Natural killer cell treated with Interleukin-12 subunit alpha and Interleukin-12 subunit beta and Interleukin-15 and Interleukin-18, amount 100 ng/mL, for 72 hours (primary cell): ENCODE results near the gene LAIR1. TPM values are rescaled to one million over a fixed set of nuclear protein-coding genes. Genes with fewer than 3 reads are reported as not detected.

ENCODE experiments used
- ATAC-seq, 2 donors: fragments of 150-1000 bp; cut with Tn5 transposase in 1 of 2; sonication (Bioruptor Pico), chemical (Tn5 transposase) in 1 of 2; 2 replicates each; pipeline ENCODE4 v1.10.0; 2021
- DNase-seq: peaks from one replicate; pipeline ENCODE4 v3.0.0; 2022; ENCODE audit warnings: low spot score
- H3K27ac Mint-ChIP-seq, 2 donors: 1 replicate in 1 of 2; 2 replicates in 1 of 2; pipeline ENCODE4 v1.8.0; 2022; ENCODE audit warnings: mixed read lengths in 2 of 2, mild to moderate bottlenecking in 1 of 2, moderate library complexity in 1 of 2
- H3K27me3 Mint-ChIP-seq, 2 donors: 1 replicate in 1 of 2; 2 replicates in 1 of 2; pipeline ENCODE4 v1.8.0; 2022; ENCODE audit warnings: mixed read lengths in 2 of 2
- H3K36me3 Mint-ChIP-seq: one replicate; pipeline ENCODE4 v1.8.0; 2022; ENCODE audit warnings: mixed read lengths
- H3K4me1 Mint-ChIP-seq, 2 donors: 1 replicate in 1 of 2; 2 replicates in 1 of 2; pipeline ENCODE4 v1.8.0; 2022; ENCODE audit warnings: low read depth in 2 of 2, mixed read lengths in 2 of 2, mild to moderate bottlenecking in 1 of 2
- H3K4me3 Mint-ChIP-seq: one replicate; pipeline ENCODE4 v1.8.0; 2022; ENCODE audit warnings: mixed read lengths
- H3K9me3 Mint-ChIP-seq: 2 replicates; pipeline ENCODE4 v1.8.0; 2022; ENCODE audit warnings: mixed read lengths
- total RNA-seq, 2 donors: library from RNA; stranded (reverse); gene quantifications; one replicate each; pipeline ENCODE4 v1.2.3, GENCODE V29; 2022

LAIR1 gene
- total RNA-seq, 2 donors from 2014 or later, result 40.5 to 60.2 TPM

- H3K9me3 Mint-ChIP-seq, result no peaks in the 10 kb centered on the region
- peak in 1 of 2 donors; percentile 33 for ATAC-seq
- H3K4me1 Mint-ChIP-seq, result no peaks in the 10 kb centered on the region
These were observed 52.0 kb downstream of the LAIR1 start, which contains the start of gene LILRA5 for GRCh38 chr19:54312436-54313377. TSS of gene LILRA5 (minus strand) at chr19:54313166. CDS start at chr19:54313019, 147 bp downstream.

GRCh38 chr19:54312011-54312410 is 52.7 kb downstream of the LAIR1 start:
- ATAC-seq, result no peak
- Mint-ChIP-seq H3K36me3 (no peaks in the 10 kb centered on the region), H3K27me3 (peaks cover 19 to 27% of the 10 kb centered on the region in 2 donors), H3K4me3 (no peak overlapping the region), H3K9me3 (no peaks in the 10 kb centered on the region), H3K27ac (no peak overlapping the region), H3K4me1 (no peaks in the 10 kb centered on the region)
- no peak for DNase-seq

More at GRCh38 chr19:54312436-54313377, 52.0 kb downstream of the LAIR1 start, which contains the start of gene LILRA5:
- H3K27ac Mint-ChIP-seq, result no peak within 1 kb of the TSS
- H3K36me3 Mint-ChIP-seq, result no peaks in the 10 kb centered on the region
- H3K4me3 Mint-ChIP-seq, result no peak within 1 kb of the TSS
- no peak for DNase-seq
- peaks cover 18 to 30% of the 10 kb centered on the region in 2 donors for H3K27me3 Mint-ChIP-seq

- Mint-ChIP-seq H3K4me1 (no peaks in the 10 kb centered on the region), H3K4me3 (no peak overlapping the region), H3K9me3 (no peaks in the 10 kb centered on the region), H3K36me3 (no peaks in the 10 kb centered on the region), H3K27ac (no peak overlapping the region), H3K27me3 (peaks cover 24 to 29% of the 10 kb centered on the region in 2 donors)
- DNase-seq (no peak), ATAC-seq (no peak)
These were observed 53.2 kb downstream of the LAIR1 start for GRCh38 chr19:54311486-54311885.

GRCh38 chr19:54310543-54310942 is 54.2 kb downstream of the LAIR1 start:
- H3K36me3 Mint-ChIP-seq, result no peaks in the 10 kb centered on the region
- no peak overlapping the region for H3K27ac Mint-ChIP-seq
- H3K9me3 Mint-ChIP-seq, result no peaks in the 10 kb centered on the region
- H3K4me3 Mint-ChIP-seq, result no peak overlapping the region
- ATAC-seq, result peak in 1 of 2 donors; percentile 28
- peaks cover 25% of the 10 kb centered on the region in 2 donors for H3K27me3 Mint-ChIP-seq
- no peaks in the 10 kb centered on the region for H3K4me1 Mint-ChIP-seq
- DNase-seq, result no peak

- Mint-ChIP-seq H3K9me3 (peaks cover 3% of the 10 kb centered on the region), H3K4me3 (no peak overlapping the region), H3K36me3 (no peaks in the 10 kb centered on the region), H3K27ac (no peak overlapping the region), H3K4me1 (peaks cover 3 to 4% of the 10 kb centered on the region in 2 donors), H3K27me3 (peaks cover 28 to 30% of the 10 kb centered on the region in 2 donors)
- DNase-seq (no peak), ATAC-seq (no peak)
These were observed 54.9 kb downstream of the LAIR1 start for GRCh38 chr19:54309811-54310210.

- Mint-ChIP-seq H3K27me3 (peaks cover 13 to 28% of the 10 kb centered on the region in 2 donors), H3K4me3 (no peak overlapping the region), H3K4me1 (peaks cover 6 to 13% of the 10 kb centered on the region in 2 donors), H3K36me3 (no peaks in the 10 kb centered on the region), H3K27ac (no peak overlapping the region), H3K9me3 (peaks cover 4% of the 10 kb centered on the region)
- DNase-seq (no peak), ATAC-seq (no peak)
These were observed 57.2 kb downstream of the LAIR1 start for GRCh38 chr19:54307389-54308020.

GRCh38 chr19:54305141-54305540 is 59.6 kb downstream of the LAIR1 start:
- H3K27me3 Mint-ChIP-seq, result peaks cover 17 to 23% of the 10 kb centered on the region in 2 donors
- peak overlapping the region; percentile 3 for H3K4me3 Mint-ChIP-seq
- peaks cover 4% of the 10 kb centered on the region for H3K9me3 Mint-ChIP-seq
- DNase-seq (no peak), ATAC-seq (no peak)
- no peaks in the 10 kb centered on the region for H3K36me3 Mint-ChIP-seq
- peaks cover 6 to 13% of the 10 kb centered on the region in 2 donors for H3K4me1 Mint-ChIP-seq
- H3K27ac Mint-ChIP-seq, result peak overlapping the region in 1 of 2 donors; percentile 30

- H3K36me3 Mint-ChIP-seq, result no peaks in the 10 kb centered on the region
- no peak overlapping the region for H3K4me3 Mint-ChIP-seq
- no peak overlapping the region for H3K27ac Mint-ChIP-seq
- ATAC-seq (no peak), DNase-seq (no peak)
- H3K9me3 Mint-ChIP-seq, result peaks cover 4% of the 10 kb centered on the region
- H3K27me3 Mint-ChIP-seq, result peaks cover 18 to 22% of the 10 kb centered on the region in 2 donors
- H3K4me1 Mint-ChIP-seq, result peaks cover 6 to 13% of the 10 kb centered on the region in 2 donors
These were observed 62.5 kb downstream of the LAIR1 start for GRCh38 chr19:54302257-54302656.

Other genes starting within 250 kb of the LAIR1 start
- 10 to 100 TPM; 48.3 to 51.7 TPM for gene TFPT, start 249.3 kb downstream of the LAIR1 start, total RNA-seq
- gene PRPF31, start 249.2 kb downstream of the LAIR1 start, total RNA-seq, result 100 to 1,000 TPM in 1 of 2 donors, 10 to 100 TPM in 1; 89.5 to 110 TPM
- 10 to 100 TPM; 59.8 to 73.8 TPM for gene CNOT3, start 227.2 kb downstream of the LAIR1 start, total RNA-seq
- gene LENG1, start 205.2 kb downstream of the LAIR1 start, total RNA-seq, result 1 to 10 TPM; 5.0 to 7.5 TPM
- gene TMC4, start 191.8 kb downstream of the LAIR1 start, total RNA-seq, result 1 to 10 TPM in 1 of 2 donors, not detected in 1; 1.2 TPM
- 10 to 100 TPM; 24.2 to 56.5 TPM for gene MBOAT7, start 175.4 kb downstream of the LAIR1 start, total RNA-seq
- gene TSEN34, start 173.6 kb downstream of the LAIR1 start, total RNA-seq, result 10 to 100 TPM; 15.5 to 26.2 TPM
- gene RPS9, start 164.1 kb downstream of the LAIR1 start, total RNA-seq, result 1,000 to 10,000 TPM in 1 of 2 donors, 100 to 1,000 TPM in 1; 774 to 1,402 TPM
- gene LILRB3, start 141.9 kb downstream of the LAIR1 start, total RNA-seq, result under 1 TPM; 0.43 to 0.47 TPM
- gene LILRA6, start 122.1 kb downstream of the LAIR1 start, total RNA-seq, result under 1 TPM in 1 of 2 donors, not detected in 1; 0.47 TPM
- not detected for gene LILRB5, start 107.7 kb downstream of the LAIR1 start, total RNA-seq
- 1 to 10 TPM in 1 of 2 donors, not detected in 1; 1.5 TPM for gene LILRB2, start 83.8 kb downstream of the LAIR1 start, total RNA-seq
- not detected for gene LILRA5, start 51.8 kb downstream of the LAIR1 start, total RNA-seq
- not detected for gene LILRA4, start 25.8 kb downstream of the LAIR1 start, total RNA-seq
- under 1 TPM; 0.31 to 0.73 TPM for gene TTYH1, start 50.5 kb upstream of the LAIR1 start, total RNA-seq
- gene LENG8, start 84.3 kb upstream of the LAIR1 start, total RNA-seq, result 100 to 1,000 TPM; 205 to 292 TPM
- 1 to 10 TPM; 6.0 to 9.9 TPM for gene LENG9, start 98.8 kb upstream of the LAIR1 start, total RNA-seq
- gene CDC42EP5, start 108.4 kb upstream of the LAIR1 start, total RNA-seq, result not detected
- gene LAIR2, start 137.9 kb upstream of the LAIR1 start, total RNA-seq, result 10 to 100 TPM; 18.4 to 48.0 TPM
- gene LILRA2, start 208.9 kb upstream of the LAIR1 start, total RNA-seq, result 1 to 10 TPM in 1 of 2 donors, not detected in 1; 2.5 TPM
- gene LILRA1, start 228.7 kb upstream of the LAIR1 start, total RNA-seq, result under 1 TPM in 1 of 2 donors, not detected in 1; 0.31 TPM